NCI-H1048 (cell line): Measurements from ENCODE around the gene THAP3.
"Not testable (repeated sequence)": the region's sequence is repeated elsewhere in the genome, so short reads cannot be mapped to it uniquely, and the experiment has no call there.

ENCODE experiments used
- DNase-seq: peaks from one replicate; lab custom pipeline; 2025; lab: John Stamatoyannopoulos, UW

THAP3 gene

GRCh38 chr1:6635161-6635909 is 10.7 kb downstream of the THAP3 start:
- DNase-seq, result no peak

GRCh38 chr1:6635910-6636760 is 11.5 kb downstream of the THAP3 start:
- no peak for DNase-seq

- DNase-seq, result not testable (repeated sequence)
Observed at GRCh38 chr1:6636778-6637177, 12.1 kb downstream of the THAP3 start.

GRCh38 chr1:6637770-6638169 is 13.1 kb downstream of the THAP3 start:
- no peak for DNase-seq

GRCh38 chr1:6638226-6638625 is 13.6 kb downstream of the THAP3 start:
- no peak for DNase-seq

- not testable (repeated sequence) for DNase-seq
Observed at GRCh38 chr1:6640867-6641266, 16.2 kb downstream of the THAP3 start.

GRCh38 chr1:6645018-6645417 is 20.4 kb downstream of the THAP3 start:
- no peak for DNase-seq

GRCh38 chr1:6646499-6647148 is 22.0 kb downstream of the THAP3 start:
- DNase-seq, result no peak

GRCh38 chr1:6648556-6648955 is 23.9 kb downstream of the THAP3 start:
- no peak for DNase-seq

GRCh38 chr1:6651909-6652308 is 27.2 kb downstream of the THAP3 start:
- DNase-seq, result no peak

- DNase-seq, result no peak
Observed at GRCh38 chr1:6652986-6653385, 28.3 kb downstream of the THAP3 start.

GRCh38 chr1:6653436-6654290 is 29.0 kb downstream of the THAP3 start:
- no peak for DNase-seq

- no peak for DNase-seq
Observed at GRCh38 chr1:6657138-6657537, 32.5 kb downstream of the THAP3 start.

- no peak for DNase-seq
Observed at GRCh38 chr1:6658359-6659060, 33.8 kb downstream of the THAP3 start.

- no peak for DNase-seq
Observed at GRCh38 chr1:6660415-6661049, 35.9 kb downstream of the THAP3 start.

- not testable (repeated sequence) for DNase-seq
Observed at GRCh38 chr1:6662468-6662867, 37.8 kb downstream of the THAP3 start.

- DNase-seq, result no peak
Observed at GRCh38 chr1:6666696-6667095, 42.0 kb downstream of the THAP3 start.

GRCh38 chr1:6667139-6667538 is 42.5 kb downstream of the THAP3 start:
- DNase-seq, result no peak

- DNase-seq, result no peak
Observed at GRCh38 chr1:6668503-6668902, 43.8 kb downstream of the THAP3 start.

GRCh38 chr1:6672558-6672957 is 47.9 kb downstream of the THAP3 start:
- DNase-seq, result no peak
